ENCODE results near the gene R3HDM2.
"Not testable (repeated sequence)": the region's sequence is repeated elsewhere in the genome, so short reads cannot be mapped to it uniquely, and the experiment has no call there.

R3HDM2 gene

GRCh38 chr12:57325395-57325794, 105.4 kb downstream of the R3HDM2 start:
- in situ Hi-C loops (cut with MboI; ENCODE audit: low pct_unique_long_range_greater_than_20kb, low sequenced_read_pairs, unreplicated experiment): no loop called here
- no peak for TF ChIP-seq CTCF (IDR thresholded peaks at IDR 0.05; ENCODE audit: extremely low read depth, insufficient read depth, missing control alignments)
- no peak for DNase-seq (ENCODE audit: low spot score)

- in situ Hi-C loops (cut with MboI; ENCODE audit: low pct_unique_long_range_greater_than_20kb, low sequenced_read_pairs, unreplicated experiment): no loop called here
- no peak for DNase-seq (ENCODE audit: low spot score)
- no peak for TF ChIP-seq CTCF (IDR thresholded peaks at IDR 0.05; ENCODE audit: extremely low read depth, insufficient read depth, missing control alignments)
Observed at GRCh38 chr12:57323416-57323815, 107.4 kb downstream of the R3HDM2 start.

GRCh38 chr12:57320639-57321038, 110.2 kb downstream of the R3HDM2 start:
- no peak for DNase-seq (ENCODE audit: low spot score)
- no peak for TF ChIP-seq CTCF (IDR thresholded peaks at IDR 0.05; ENCODE audit: extremely low read depth, insufficient read depth, missing control alignments)
- in situ Hi-C loops (cut with MboI; ENCODE audit: low pct_unique_long_range_greater_than_20kb, low sequenced_read_pairs, unreplicated experiment): no loop called here

- TF ChIP-seq CTCF (IDR thresholded peaks at IDR 0.05; ENCODE audit: extremely low read depth, insufficient read depth, missing control alignments): no peak
- DNase-seq (ENCODE audit: low spot score): no peak
- in situ Hi-C loops (cut with MboI; ENCODE audit: low pct_unique_long_range_greater_than_20kb, low sequenced_read_pairs, unreplicated experiment): no loop called here
Observed at GRCh38 chr12:57319678-57320469, 111.0 kb downstream of the R3HDM2 start.

- in situ Hi-C loops (cut with MboI; ENCODE audit: low pct_unique_long_range_greater_than_20kb, low sequenced_read_pairs, unreplicated experiment): no loop called here
- no peak for DNase-seq (ENCODE audit: low spot score)
- TF ChIP-seq CTCF (IDR thresholded peaks at IDR 0.05; ENCODE audit: extremely low read depth, insufficient read depth, missing control alignments): no peak
Observed at GRCh38 chr12:57315681-57316080, 115.2 kb downstream of the R3HDM2 start.

- DNase-seq (ENCODE audit: low spot score); in situ Hi-C loops (cut with MboI; ENCODE audit: low pct_unique_long_range_greater_than_20kb, low sequenced_read_pairs, unreplicated experiment): not testable (repeated sequence)
Observed at GRCh38 chr12:57312287-57312686, 118.6 kb downstream of the R3HDM2 start.

GRCh38 chr12:57309420-57309819, 121.4 kb downstream of the R3HDM2 start:
- DNase-seq (ENCODE audit: low spot score): no peak
- in situ Hi-C loops (cut with MboI; ENCODE audit: low pct_unique_long_range_greater_than_20kb, low sequenced_read_pairs, unreplicated experiment): loop anchor here (10.0 kb wide), 1 partner anchor 145 kb away; the partner anchor contains the start of genes GLI1 and INHBE
- no peak for TF ChIP-seq CTCF (IDR thresholded peaks at IDR 0.05; ENCODE audit: extremely low read depth, insufficient read depth, missing control alignments)
